SU-DHL-6 (cell line): ENCODE measurements around the gene MYBPH.

ENCODE experiments used
- H2AFZ ChIP-seq: fragments of 200-600 bp; sonication (generic); 2 replicates; pipeline ENCODE4 v1.6.1; 2014; ENCODE audit warnings: low read depth, mild to moderate bottlenecking, moderate library complexity, mixed read lengths, antibody characterized with exemption, low read length; ENCODE audit not compliant: severe bottlenecking
- H3F3A ChIP-seq: fragments of 200-600 bp; shearing (Covaris generic); 2 replicates; pipeline ENCODE4 v1.6.0; 2016; ENCODE audit warnings: antibody characterized with exemption, mild to moderate bottlenecking; ENCODE audit not compliant: insufficient read depth
- H3K27ac ChIP-seq: fragments of 200-600 bp; sonication (generic); 2 replicates; pipeline ENCODE4 v1.5.1; 2016; ENCODE audit warnings: low read depth, mild to moderate bottlenecking, low read length, moderate library complexity, mixed read lengths
- H3K27me3 ChIP-seq: fragments of 200-600 bp; sonication (generic), shearing (Covaris generic); 2 replicates; pipeline ENCODE4 v1.6.0; 2014; ENCODE audit warnings: mild to moderate bottlenecking, low read length
- H3K36me3 ChIP-seq: fragments of 200-600 bp; sonication (generic); 2 replicates; pipeline ENCODE4 v1.6.1; 2014; ENCODE audit warnings: mild to moderate bottlenecking, low read length, mixed read lengths
- H3K4me2 ChIP-seq: fragments of 300-600, 200-600 bp; shearing (Covaris generic), sonication (generic); 2 replicates; pipeline ENCODE4 v1.6.0; 2014; ENCODE audit warnings: low read length, low read depth, mild to moderate bottlenecking; ENCODE audit not compliant: poor library complexity, severe bottlenecking
- H3K4me3 ChIP-seq: fragments of 200-600 bp; sonication (generic); 2 replicates; pipeline ENCODE4 v1.5.1; 2014; ENCODE audit warnings: antibody characterized with exemption, low read length, mild to moderate bottlenecking, mixed read lengths; ENCODE audit not compliant: insufficient read depth, poor library complexity, severe bottlenecking
- H3K79me2 ChIP-seq: fragments of 200-600 bp; sonication (generic); 2 replicates; pipeline ENCODE4 v1.6.1; 2014; ENCODE audit warnings: mild to moderate bottlenecking, low read length, moderate library complexity; ENCODE audit not compliant: insufficient read depth
- H3K9ac ChIP-seq: fragments of 200-600 bp; sonication (generic); 2 replicates; pipeline ENCODE4 v1.7.0; 2014; ENCODE audit warnings: mild to moderate bottlenecking, low read length
- H3K9me2 ChIP-seq: fragments of 200-600 bp; sonication (generic); replicated peaks from 2 replicates; pipeline ENCODE4 v1.6.1; 2014; ENCODE audit warnings: low read length; ENCODE audit not compliant: insufficient read depth
- H3K9me3 ChIP-seq: fragments of 200-600 bp; sonication (generic); 2 replicates; pipeline ENCODE4 v1.6.1; 2014; ENCODE audit warnings: low read length, mixed read lengths; ENCODE audit not compliant: insufficient read depth
- H4K20me1 ChIP-seq: fragments of 200-600 bp; sonication (generic); 2 replicates; pipeline ENCODE4 v1.6.1; 2014; ENCODE audit warnings: low read depth, mild to moderate bottlenecking, antibody characterized with exemption, low read length, moderate library complexity, mixed read lengths
- CTCF ChIP-seq: fragments of 200-600 bp; sonication (generic); IDR thresholded peaks from one replicate; pipeline ENCODE4 v1.5.1; 2017; ENCODE audit warnings: antibody characterized with exemption, mild to moderate bottlenecking, low read length, moderate library complexity; ENCODE audit not compliant: insufficient read depth, poor library complexity, severe bottlenecking
- EZH2phosphoT487 ChIP-seq: fragments of 200-600 bp; sonication (generic), shearing (Covaris generic); conservative IDR thresholded peaks from 2 replicates; pipeline ENCODE4 v1.6.1; 2018; ENCODE audit warnings: mild to moderate bottlenecking, antibody characterized with exemption, low read length, moderate library complexity, mixed read lengths

The MYBPH gene

DNA sequence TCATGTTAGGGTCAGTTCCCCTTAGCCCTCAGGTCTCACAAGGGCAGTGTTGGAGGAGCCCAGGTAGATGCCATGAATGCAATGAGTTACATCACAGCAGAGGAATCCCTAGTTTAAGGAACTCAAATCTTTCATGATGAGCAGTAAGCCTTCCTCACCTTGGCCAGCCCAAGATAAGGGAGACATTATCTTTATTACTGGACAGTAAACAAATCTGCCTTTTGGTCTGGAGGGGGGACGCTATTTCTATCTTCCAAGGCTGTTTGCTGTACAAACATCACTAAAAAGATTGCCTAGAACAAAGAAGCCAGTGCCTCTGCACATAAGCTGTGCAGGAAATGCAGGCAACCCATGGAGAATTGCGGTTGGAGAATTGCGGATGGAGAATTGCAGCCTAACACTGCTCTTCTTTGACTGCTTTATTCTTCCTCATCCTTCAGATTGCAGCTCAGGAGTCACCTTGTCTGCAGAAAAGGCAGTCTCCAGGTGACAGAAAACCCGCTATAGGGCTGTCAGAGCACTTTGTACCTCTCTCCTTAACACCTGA, 13.1 kb upstream of the MYBPH start:
- no peak overlapping the region for H3K4me3 ChIP-seq
- H2AFZ ChIP-seq, result no peak overlapping the region
- no peaks in the 10 kb centered on the region for H3F3A ChIP-seq
- H3K9ac ChIP-seq, result no peak overlapping the region
- H4K20me1 ChIP-seq, result no peaks in the 10 kb centered on the region
- no peaks in the 10 kb centered on the region for H3K79me2 ChIP-seq
- H3K9me3 ChIP-seq, result no peaks in the 10 kb centered on the region
- H3K9me2 ChIP-seq, result no peaks in the 10 kb centered on the region
- H3K36me3 ChIP-seq, result no peaks in the 10 kb centered on the region
- H3K4me2 ChIP-seq, result no peak overlapping the region
- H3K27me3 ChIP-seq, result no peaks in the 10 kb centered on the region
- no peak overlapping the region for H3K27ac ChIP-seq
- no peak for TF ChIP-seq CTCF
- TF ChIP-seq EZH2phosphoT487, result no peak

DNA sequence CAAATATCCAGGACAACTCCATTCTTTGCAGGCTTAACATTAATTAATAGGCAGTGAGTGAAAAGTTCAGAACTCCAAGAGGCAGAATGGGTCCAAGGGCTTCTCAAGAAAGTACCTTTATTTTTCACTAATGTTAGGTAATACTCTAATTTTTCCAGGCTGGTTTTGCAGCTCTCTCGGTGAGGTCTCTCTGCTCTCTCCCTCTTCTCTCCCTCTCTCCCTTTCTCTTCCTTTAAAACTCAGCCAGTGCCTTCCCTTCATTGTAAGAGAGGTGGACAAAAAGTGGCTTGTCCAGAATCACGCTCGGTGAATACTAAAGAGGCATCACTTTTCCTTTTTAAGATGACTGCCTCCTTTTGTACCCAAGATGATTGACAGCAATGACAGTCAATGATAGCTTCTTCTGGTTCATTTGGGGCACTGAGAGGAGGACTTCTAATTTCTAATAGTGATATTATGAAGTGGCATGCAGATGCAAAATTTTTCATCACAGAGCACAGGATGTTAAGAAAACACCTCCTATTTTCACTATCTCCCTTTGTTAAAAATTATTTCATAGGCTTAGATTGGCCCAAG, 12.2 kb upstream of the MYBPH start:
- TF ChIP-seq CTCF, result no peak
- TF ChIP-seq EZH2phosphoT487, result no peak
- H3K9ac ChIP-seq, result no peak overlapping the region
- no peaks in the 10 kb centered on the region for H4K20me1 ChIP-seq

DNA sequence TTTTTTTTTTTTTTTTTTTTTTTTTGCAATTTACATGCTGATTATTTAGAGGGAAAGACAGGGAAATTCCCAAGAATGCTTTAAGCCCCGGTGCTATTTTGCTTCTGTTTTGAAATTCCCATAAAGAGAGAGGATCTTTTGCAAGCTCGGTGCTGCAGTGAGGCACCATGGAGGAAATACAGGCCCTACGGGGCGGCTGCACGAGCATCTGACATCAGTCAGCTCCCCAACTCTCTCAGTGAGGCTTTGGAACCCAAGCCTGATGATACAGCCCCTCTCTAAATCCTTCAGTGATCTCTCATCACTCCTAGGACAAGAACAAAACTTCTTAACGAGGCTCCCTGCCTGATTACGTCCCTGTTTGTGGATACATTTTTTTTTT, 11.7 kb upstream of the MYBPH start:
- H4K20me1 ChIP-seq, result no peaks in the 10 kb centered on the region
- no peak overlapping the region for H3K27ac ChIP-seq
- H3K9me3 ChIP-seq, result no peaks in the 10 kb centered on the region
- no peak overlapping the region for H3K4me3 ChIP-seq
- H3K9ac ChIP-seq, result no peak overlapping the region
- no peaks in the 10 kb centered on the region for H3F3A ChIP-seq
- no peak overlapping the region for H2AFZ ChIP-seq
- H3K27me3 ChIP-seq, result no peaks in the 10 kb centered on the region
- H3K36me3 ChIP-seq, result no peaks in the 10 kb centered on the region
- H3K9me2 ChIP-seq, result no peaks in the 10 kb centered on the region
- TF ChIP-seq CTCF (no peak), EZH2phosphoT487 (no peak)
- H3K4me2 ChIP-seq, result no peak overlapping the region
- no peaks in the 10 kb centered on the region for H3K79me2 ChIP-seq

More for the DNA sequence above, 12.2 kb upstream of the MYBPH start:
- Histone ChIP-seq H3K9me3 (no peaks in the 10 kb centered on the region), H3F3A (no peaks in the 10 kb centered on the region), H3K4me3 (no peak overlapping the region), H3K4me2 (no peak overlapping the region), H2AFZ (no peak overlapping the region), H3K9me2 (no peaks in the 10 kb centered on the region), H3K27me3 (no peaks in the 10 kb centered on the region), H3K79me2 (no peaks in the 10 kb centered on the region), H3K36me3 (no peaks in the 10 kb centered on the region), H3K27ac (no peak overlapping the region)
